Psoas muscle (tissue), 8 donors: Measurements from ENCODE around the gene HTRA2. TPM values are rescaled to one million over a fixed set of nuclear protein-coding genes. Genes with fewer than 3 reads are reported as not detected.

Experiments used
- ATAC-seq, 4 donors: fragments of 200-7000 bp; cut with Tn5 transposase; one replicate each; pipeline ENCODE4 v1.9.1; 2020; ENCODE audit warnings: moderate library complexity in 3 of 4, mild to moderate bottlenecking in 2 of 4
- DNase-seq, 2 donors: peaks; one replicate each; pipeline ENCODE4 v3.0.0-alpha.2; 2020
- H3K27ac ChIP-seq: fragments of 200-600 bp; one replicate; pipeline ENCODE4 v1.8.0; 2022
- H3K27me3 ChIP-seq, 3 donors: fragments of 200-600 bp in 1 of 3; one replicate each; pipeline versions ENCODE4 v1.6.1 to v1.8.0; 2013 to 2022; ENCODE audit warnings: low read length in 2 of 3, mild to moderate bottlenecking in 2 of 3, moderate library complexity in 1 of 3; ENCODE audit not compliant: insufficient read depth in 3 of 3
- H3K36me3 ChIP-seq, 2 donors: fragments of 200-600 bp in 1 of 2; one replicate each; pipeline versions ENCODE4 v1.6.1 to v1.8.0; 2013 to 2022; ENCODE audit warnings: low read depth in 1 of 2, mild to moderate bottlenecking in 1 of 2, moderate library complexity in 1 of 2; ENCODE audit not compliant: insufficient read depth in 1 of 2
- H3K4me1 ChIP-seq: fragments of 200-600 bp; one replicate; pipeline ENCODE4 v1.8.0; 2022
- H3K4me3 ChIP-seq: fragments of 200-600 bp; one replicate; pipeline ENCODE4 v1.8.0; 2022; ENCODE audit warnings: mild to moderate bottlenecking
- H3K9me3 ChIP-seq: fragments of 200-600 bp; one replicate; pipeline ENCODE4 v1.8.0; 2022
- WGBS, 3 donors: extraction: QIAGEN DNeasy Blood & Tissue Kit; methylation state at CpG; one replicate each; pipeline versions ENCODE4 v1.1.6 to v1.1.7; 2013; 5-methylcytosine and 5-hydroxymethylcytosine counted together
- intact Hi-C, 2 donors: fragments of 100-400 bp; cut with DNase I; formaldehyde crosslinking; loops; one replicate each; pipeline versions ENCODE4 v1.11.0 to v1.14.2; 2022
- polyA plus RNA-seq, 3 donors: library from polyadenylated mRNA; stranded (reverse); fragments of 200-250 nt; gene quantifications; one replicate each; pipeline ENCODE4 v1.2.3, GENCODE V29; 2013
- total RNA-seq, 4 donors: library from RNA; stranded (reverse); fragmentation: NEBNext Ultra II Directional in 2 of 4; extraction: Animal tissue kit (Norgen Biotek cat#: 25700) in 2 of 4; gene quantifications; one replicate each; pipeline versions ENCODE4 v1.2.1 to v1.2.4, GENCODE V29; 2021 to 2023
- TF ChIP-seq, protein P1 (sequence below): fragments of 200-600 bp; IDR thresholded peaks from one replicate; pipeline ENCODE4 v1.8.0; 2022; ENCODE audit warnings: antibody characterized with exemption
- donor health status: healthy with polysubstance abuse.
- donor health status: DM: no; HTN: no; CAD: no; lungs with moderate emphysema.
- donor health status: Bipolar disorder and iron deficiency.
- donor health status: healthy.
- donor health status: DM: yes; HTN: yes; CAD: no.
- donor health status: DM: no; HTN: no; CAD: no.
- donor health status: DM: no; HTN: no; CAD: no.
- donor health status: DM: yes; HTN: yes; CAD: no.

HTRA2 gene
- total and polyA plus RNA-seq, 7 donors = 23.0 to 54.4 (median 27.6) TPM

DNA sequence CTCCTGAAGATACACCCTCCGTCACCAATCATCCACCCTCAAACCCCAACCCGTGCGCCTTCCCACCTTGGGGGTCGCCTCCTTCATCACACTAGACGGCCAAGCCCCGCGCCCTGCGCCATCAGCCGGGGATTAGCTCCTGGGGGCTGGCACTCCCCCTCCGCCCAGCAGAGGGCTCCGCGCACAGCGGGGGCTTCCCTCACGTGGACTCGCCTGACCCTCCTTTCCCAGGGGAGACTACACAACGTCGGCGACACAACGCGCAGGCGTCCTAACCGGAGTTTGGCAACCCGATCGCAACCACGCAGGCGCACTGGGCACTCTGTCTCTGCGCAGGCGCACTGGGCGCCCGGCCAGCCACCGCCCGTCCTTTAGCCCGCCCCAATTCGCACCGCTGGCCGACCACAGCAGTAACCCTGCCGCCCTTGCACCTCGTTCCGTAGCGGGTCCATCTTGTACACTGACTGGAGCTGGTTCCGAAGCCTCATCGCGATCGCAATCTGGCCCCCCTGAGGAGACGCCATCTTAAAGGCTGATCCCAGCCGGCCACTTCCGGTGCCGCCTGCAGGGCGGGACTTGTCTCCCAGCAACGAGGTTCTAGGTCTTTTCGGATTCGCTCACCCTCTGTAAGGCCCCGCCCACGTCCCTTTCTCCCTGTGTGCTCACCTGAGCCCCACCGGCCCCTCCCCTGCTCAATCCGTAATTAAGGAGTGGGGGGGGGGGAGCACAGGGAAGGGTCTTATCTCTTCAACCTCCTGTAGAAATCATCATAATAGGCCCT is 22.4 kb upstream of the HTRA2 start, which contains the start of gene PCGF1:
Gene PCGF1 (minus strand): TSS at position 551 of the 781 bp plus-strand sequence. CDS start 27 bp downstream, at position 524.
- WGBS, 3 donors = 0 to 1% (median 1%) methylated on average over 54 to 56 of the region's 56 CpGs
- TF ChIP-seq, protein P1, sequence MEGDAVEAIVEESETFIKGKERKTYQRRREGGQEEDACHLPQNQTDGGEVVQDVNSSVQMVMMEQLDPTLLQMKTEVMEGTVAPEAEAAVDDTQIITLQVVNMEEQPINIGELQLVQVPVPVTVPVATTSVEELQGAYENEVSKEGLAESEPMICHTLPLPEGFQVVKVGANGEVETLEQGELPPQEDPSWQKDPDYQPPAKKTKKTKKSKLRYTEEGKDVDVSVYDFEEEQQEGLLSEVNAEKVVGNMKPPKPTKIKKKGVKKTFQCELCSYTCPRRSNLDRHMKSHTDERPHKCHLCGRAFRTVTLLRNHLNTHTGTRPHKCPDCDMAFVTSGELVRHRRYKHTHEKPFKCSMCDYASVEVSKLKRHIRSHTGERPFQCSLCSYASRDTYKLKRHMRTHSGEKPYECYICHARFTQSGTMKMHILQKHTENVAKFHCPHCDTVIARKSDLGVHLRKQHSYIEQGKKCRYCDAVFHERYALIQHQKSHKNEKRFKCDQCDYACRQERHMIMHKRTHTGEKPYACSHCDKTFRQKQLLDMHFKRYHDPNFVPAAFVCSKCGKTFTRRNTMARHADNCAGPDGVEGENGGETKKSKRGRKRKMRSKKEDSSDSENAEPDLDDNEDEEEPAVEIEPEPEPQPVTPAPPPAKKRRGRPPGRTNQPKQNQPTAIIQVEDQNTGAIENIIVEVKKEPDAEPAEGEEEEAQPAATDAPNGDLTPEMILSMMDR = peak; percentile 31
- ATAC-seq = peak; percentile 98 to 99 (median 98)
- intact Hi-C loops = no loop called here
- H3K27ac ChIP-seq = peak within 1 kb of the TSS; percentile 100
- DNase-seq = peak; percentile 99 to 100
- peaks cover 13% of the 10 kb centered on the region for H3K4me1 ChIP-seq
- peaks cover 0 to 22% of the 10 kb centered on the region in 2 donors for H3K36me3 ChIP-seq
- H3K4me3 ChIP-seq = peak within 1 kb of the TSS; percentile 96
- H3K27me3 ChIP-seq = peaks cover 0 to 68% (median 8%) of the 10 kb centered on the region in 3 donors
- no peaks in the 10 kb centered on the region for H3K9me3 ChIP-seq

GRCh38 chr2:74507926-74508520 is 21.7 kb upstream of the HTRA2 start:
- intact Hi-C loops = loop anchor here (2.0 kb wide), 1 partner anchor 21 kb away; the partner anchor contains the start of genes AUP1 (in 2 of the 2) and HTRA2 (in 2 of the 2)
- Histone ChIP-seq H3K36me3 (peaks cover 0 to 22% of the 10 kb centered on the region in 2 donors), H3K4me3 (peak overlapping the region; percentile 96), H3K9me3 (no peaks in the 10 kb centered on the region), H3K4me1 (peaks cover 13% of the 10 kb centered on the region), H3K27me3 (peaks cover 0 to 68% (median 10%) of the 10 kb centered on the region in 3 donors), H3K27ac (peak overlapping the region; percentile 100)
- DNase-seq (no peak), ATAC-seq (peak in 1 of 4 donors; percentile 14)
- 16 to 20% (median 18%) methylated on average over 38 of the region's 38 CpGs for WGBS, 3 donors
- TF ChIP-seq, protein P1 = no peak

- no peaks in the 10 kb centered on the region for H3K9me3 ChIP-seq
- WGBS, 3 donors = 79 to 82% (median 80%) methylated on average over 4 of the region's 4 CpGs
- H3K27ac ChIP-seq = no peak overlapping the region
- ATAC-seq (no peak), DNase-seq (no peak)
- H3K4me3 ChIP-seq = no peak overlapping the region
- H3K27me3 ChIP-seq = peaks cover 0 to 70% (median 29%) of the 10 kb centered on the region in 3 donors
- H3K36me3 ChIP-seq = peaks cover 0 to 13% of the 10 kb centered on the region in 2 donors
- TF ChIP-seq, protein P1 = no peak
- intact Hi-C loops = no loop called here
- peaks cover 18% of the 10 kb centered on the region for H3K4me1 ChIP-seq
Observed at GRCh38 chr2:74510272-74510671, 19.5 kb upstream of the HTRA2 start.

DNA sequence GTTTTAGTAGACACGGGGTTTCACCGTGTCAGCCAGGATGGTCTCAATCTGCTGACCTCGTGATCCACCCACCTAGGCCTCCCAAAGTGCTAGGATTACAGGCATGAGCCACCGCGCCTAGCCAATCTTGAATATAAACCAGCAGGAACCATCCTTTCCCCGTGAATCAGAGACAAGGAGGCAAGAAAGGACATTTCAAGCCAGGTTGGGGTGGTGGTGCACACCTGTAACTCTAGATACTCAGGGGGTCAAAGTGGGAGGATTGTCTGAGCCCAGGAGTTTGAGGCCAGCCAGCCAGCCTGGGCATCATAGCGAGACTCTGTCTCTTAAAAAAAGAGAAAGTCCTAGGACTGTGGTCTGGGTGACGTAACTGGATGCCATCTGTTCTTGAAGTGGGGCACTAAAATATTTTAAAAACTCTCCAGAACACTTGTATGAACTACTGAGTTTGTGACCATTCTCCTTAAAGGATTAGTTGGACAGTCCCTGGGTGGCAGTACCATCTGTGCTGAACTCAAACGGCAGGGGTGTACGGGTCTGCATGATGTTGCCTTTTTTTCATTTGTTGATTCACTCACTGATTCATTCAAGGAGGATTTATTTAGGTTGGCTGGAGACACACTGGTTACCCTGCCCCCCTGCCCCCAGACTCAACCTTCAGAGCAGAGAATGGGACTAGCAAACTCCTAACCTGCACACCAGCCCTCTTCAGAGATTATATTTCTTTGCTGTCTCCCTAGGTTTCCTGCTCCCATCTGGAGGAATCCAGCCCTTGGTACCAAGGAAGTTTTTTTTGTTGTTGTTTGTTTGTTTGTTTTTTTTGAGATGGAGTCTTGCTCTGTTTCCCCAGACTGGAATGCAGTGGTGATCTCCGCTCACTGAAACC is 18.4 kb upstream of the HTRA2 start:
- Histone ChIP-seq H3K9me3 (no peaks in the 10 kb centered on the region), H3K27ac (no peak overlapping the region), H3K4me1 (peaks cover 22% of the 10 kb centered on the region), H3K4me3 (no peak overlapping the region), H3K27me3 (peaks cover 0 to 78% (median 37%) of the 10 kb centered on the region in 3 donors), H3K36me3 (peaks cover 0 to 3% of the 10 kb centered on the region in 2 donors)
- WGBS, 3 donors = 28 to 34% (median 29%) methylated on average over 11 of the region's 11 CpGs
- TF ChIP-seq, protein P1 = no peak
- intact Hi-C loops = no loop called here
- ATAC-seq (no peak), DNase-seq (no peak)
